Kasumi-1 (cell line): ENCODE data around the gene ANK3.

Experiments used
- DNase-seq, 2 experiments: peaks; one replicate each; lab custom pipeline; 2025; lab: John Stamatoyannopoulos, UW

The ANK3 gene

DNA sequence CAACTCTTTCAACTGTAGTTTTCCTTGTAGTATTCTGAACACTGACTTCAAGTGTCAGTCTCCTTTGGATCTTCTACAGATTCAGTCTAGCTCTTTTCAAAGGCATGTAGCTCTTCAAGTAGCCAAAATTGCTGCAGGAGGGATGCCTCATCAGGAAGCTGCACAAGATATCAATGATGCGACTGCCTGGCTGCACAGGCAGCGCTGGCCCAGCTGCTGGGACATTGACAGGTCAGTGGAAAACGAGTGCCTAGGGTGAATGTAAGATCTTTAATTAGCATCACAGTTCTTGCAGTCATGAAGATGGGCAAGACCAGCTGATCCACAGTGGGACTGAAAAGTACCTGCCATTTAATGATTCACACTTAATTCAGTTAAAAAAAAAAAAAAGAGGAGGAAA, 167.6 kb downstream of the ANK3 start:
- no peak for DNase-seq

GRCh38 chr10:60212195-60212594, 177.5 kb downstream of the ANK3 start:
- no peak for DNase-seq

- no peak for DNase-seq
Observed at GRCh38 chr10:60209874-60210570, 179.7 kb downstream of the ANK3 start.

- peak; percentile 63 to 85 for DNase-seq
Observed at GRCh38 chr10:60208676-60209269, 180.9 kb downstream of the ANK3 start.

DNA sequence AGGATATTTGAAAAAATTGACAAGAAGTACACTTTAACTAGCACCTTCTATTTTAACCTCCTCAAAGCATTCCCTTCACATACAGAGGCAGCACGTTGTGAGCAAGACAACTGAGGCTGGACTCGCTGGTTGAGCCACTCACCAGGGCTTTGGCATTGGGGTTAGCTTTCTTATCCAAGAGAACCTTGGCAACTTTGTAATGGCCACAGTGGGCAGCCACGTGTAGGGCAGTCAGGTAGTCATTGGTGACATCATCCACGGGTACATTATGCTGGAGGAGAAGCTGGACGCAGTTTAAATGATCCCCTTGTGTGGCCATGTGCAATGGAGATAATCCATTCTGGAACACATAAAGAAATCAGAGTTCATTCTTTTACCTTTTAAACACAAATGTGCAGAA, 181.8 kb downstream of the ANK3 start:
- no peak for DNase-seq

DNA sequence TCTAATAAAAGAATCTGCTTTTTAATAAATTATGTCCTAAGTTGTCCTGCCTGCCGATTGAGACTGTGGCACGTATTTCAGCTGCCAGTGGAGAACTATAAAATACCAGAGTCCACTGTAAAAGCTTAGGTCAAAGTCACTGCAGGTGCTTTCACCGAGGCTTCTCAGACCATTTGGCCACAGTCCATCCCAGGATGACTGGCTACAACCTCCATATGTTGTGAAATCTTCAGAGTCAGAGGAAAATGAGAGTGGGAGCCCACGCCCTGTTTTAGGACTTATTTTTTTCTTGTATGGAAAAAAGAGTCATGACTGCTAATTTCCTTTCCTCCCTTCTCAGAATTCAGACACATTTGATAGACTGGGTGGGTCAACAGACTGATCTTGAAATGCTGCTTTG, 182.9 kb downstream of the ANK3 start:
- DNase-seq, result no peak

DNA sequence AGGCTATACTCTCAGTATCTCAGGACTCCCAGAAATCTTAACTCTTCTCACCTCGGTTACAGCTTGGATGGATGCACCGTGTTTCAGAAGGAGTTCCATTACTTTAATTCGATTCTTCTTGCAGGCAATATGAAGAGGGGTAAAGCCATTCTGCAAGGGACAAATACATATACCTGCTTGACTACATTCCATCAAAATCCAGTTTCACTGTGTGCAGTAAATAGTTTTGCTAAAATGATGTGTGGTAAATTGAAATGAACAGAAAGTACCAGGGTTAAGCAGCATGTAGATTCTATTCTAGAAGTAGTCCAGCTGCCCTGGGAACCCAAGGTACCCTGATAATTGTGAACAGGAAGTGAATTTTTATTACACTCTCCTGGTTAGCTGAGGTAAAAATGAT, 183.9 kb downstream of the ANK3 start:
- DNase-seq, result no peak

DNA sequence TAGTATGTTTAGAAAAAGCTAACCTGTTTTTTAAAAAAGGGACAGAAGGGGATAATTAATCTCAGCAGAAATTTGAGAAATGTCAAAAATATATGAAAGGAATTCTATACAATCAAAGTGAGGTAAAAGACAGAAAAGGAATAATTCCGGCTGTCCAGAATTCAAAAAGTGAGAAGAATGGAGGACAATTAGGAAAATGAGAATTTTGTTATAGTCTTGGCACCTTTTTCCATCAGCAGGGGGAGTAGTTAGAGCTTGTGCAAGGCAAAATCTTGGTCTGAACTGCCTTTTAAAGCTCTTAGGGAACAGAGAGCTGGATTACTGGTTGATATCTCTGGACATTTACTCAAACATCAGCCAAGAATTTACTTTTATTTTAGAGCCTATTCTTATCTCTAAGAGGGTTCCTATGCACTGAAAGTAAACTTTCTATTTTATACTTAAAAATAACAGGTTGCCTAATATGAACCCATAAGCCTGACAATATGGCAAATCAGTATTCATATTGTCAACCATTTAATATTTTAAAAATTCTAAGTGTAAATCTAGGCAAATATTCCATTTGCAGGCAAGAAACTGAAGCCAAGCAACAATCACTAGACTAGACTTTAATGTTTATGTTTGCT, 185.6 kb downstream of the ANK3 start:
- peak; percentile 72 to 86 for DNase-seq

- no peak for DNase-seq
Observed at GRCh38 chr10:60200682-60201053, 189.0 kb downstream of the ANK3 start.

DNA sequence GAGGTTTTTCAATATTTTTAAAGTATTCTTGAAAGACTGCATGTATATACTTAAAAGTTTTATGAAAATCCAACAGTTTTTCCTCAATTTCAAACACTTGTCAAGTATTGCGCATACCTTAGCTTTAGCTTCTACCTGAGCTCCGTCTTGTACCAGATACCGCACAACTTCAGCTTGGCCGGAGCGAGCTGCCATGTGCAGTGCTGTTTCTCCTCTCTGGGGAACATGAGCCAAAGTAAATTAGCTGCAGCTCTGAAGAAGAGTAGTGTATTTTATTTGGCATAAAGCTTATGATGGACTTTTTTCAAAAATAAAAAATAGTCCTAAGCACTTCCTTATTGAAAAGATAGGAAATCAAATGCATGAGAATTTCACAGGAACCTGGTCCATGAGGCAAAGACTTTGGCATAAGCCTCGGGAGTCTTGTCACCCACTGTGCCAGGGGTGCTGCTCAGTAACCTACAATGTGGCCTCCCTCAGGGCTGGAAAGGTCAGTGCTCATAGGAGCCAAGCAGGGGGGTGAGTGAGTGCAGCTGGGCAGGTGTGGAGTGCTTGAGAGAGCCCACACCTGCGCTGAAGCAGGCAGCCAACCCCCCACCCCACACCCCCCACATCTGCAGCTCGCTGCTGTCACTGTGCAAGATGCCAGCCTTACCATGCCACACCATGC, 189.5 kb downstream of the ANK3 start:
- DNase-seq, result no peak

- DNase-seq, result no peak
Observed at GRCh38 chr10:60197206-60197605, 192.5 kb downstream of the ANK3 start.

DNA sequence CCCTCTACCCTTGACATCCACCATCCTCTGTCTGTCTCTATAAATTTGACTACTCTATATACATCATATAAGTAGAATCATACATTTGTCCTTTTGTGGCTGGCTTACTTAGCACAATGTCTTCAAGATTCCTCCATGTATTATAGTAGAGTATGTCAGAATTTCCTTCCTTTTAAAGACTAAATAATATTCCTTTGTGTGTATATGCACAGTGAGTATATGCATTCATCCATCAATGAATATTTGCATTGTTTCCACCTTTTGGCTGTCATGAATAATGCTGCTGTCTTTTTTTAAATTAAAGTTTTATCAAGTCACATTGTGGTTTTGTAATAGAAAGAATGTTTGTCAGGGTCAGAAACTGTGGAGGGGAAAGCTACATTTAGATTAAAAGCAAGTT, 195.3 kb downstream of the ANK3 start:
- DNase-seq, result no peak

- DNase-seq, result no peak
Observed at GRCh38 chr10:60192946-60193345, 196.7 kb downstream of the ANK3 start.

GRCh38 chr10:60189861-60190475, 199.7 kb downstream of the ANK3 start:
- DNase-seq, result no peak

DNA sequence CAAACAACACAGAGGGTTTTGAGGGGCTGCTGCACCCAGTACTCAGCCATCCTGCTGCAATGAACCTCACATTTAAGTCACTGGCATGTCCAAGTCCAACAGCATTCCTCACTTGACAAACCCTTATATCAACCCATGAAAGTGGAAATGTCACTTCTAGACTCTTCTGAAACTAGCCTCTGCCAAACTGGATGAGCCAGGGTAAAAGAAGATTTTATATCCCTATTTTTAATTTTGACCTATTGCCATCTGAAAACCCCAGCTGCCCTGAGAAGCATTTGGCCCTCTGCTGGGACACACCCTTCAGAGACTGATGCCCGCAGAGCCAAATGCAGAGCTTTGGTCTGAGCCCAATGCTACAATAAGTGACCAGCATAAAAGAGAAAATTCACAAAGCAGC, 201.1 kb downstream of the ANK3 start:
- no peak for DNase-seq

- DNase-seq, result no peak
Observed at GRCh38 chr10:60187691-60188090, 202.0 kb downstream of the ANK3 start.

GRCh38 chr10:60186315-60187071, 203.2 kb downstream of the ANK3 start:
- DNase-seq, result no peak

- DNase-seq, result no peak
Observed at GRCh38 chr10:60185421-60185820, 204.3 kb downstream of the ANK3 start.

- no peak for DNase-seq
Observed at GRCh38 chr10:60182691-60183090, 207.0 kb downstream of the ANK3 start.

GRCh38 chr10:60176925-60177324, 212.8 kb downstream of the ANK3 start:
- DNase-seq, result no peak

DNA sequence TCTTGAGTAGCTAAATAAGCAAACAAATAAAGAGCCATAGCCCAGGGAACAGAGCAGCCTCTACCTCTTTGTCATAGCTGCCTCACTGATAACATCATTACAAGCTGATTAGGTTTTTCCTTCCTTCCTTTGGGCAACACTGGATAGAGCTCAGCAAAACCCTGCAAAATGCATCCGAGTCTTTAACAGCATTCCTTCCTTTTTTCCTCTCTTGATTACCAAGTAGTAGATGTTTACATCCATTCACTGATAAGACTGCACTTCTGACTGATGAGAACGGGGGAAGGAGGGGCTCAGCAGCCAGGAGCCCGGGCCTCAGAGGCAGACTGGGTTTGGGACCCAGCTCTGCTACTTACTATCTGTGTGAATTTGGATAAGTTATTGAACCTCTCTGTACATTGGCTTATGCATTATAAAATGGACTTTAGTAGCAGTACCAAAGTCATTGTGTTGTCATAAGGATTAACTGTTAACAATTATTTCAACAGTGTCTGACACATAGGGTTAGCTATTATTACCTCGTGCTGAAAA, 214.2 kb downstream of the ANK3 start:
- DNase-seq, result no peak
